Stimulated activated naive CD8-positive, alpha-beta T cell treated with anti-CD3 and anti-CD28 coated beads, Interleukin-15, Interleukin-2, amounts not matched to agents 100 ng/mL and 50 ng/mL, for 24 hours (primary cell): ENCODE results near the gene PRAMEF10.
"Not testable (repeated sequence)": the region's sequence is repeated elsewhere in the genome, so short reads cannot be mapped to it uniquely, and the experiment has no call there.

Experiments used
- H3K27ac Mint-ChIP-seq: one replicate; pipeline ENCODE4 v1.8.0; 2021; ENCODE audit warnings: mild to moderate bottlenecking, mixed read lengths
- H3K27me3 Mint-ChIP-seq: one replicate; pipeline ENCODE4 v1.8.0; 2021; ENCODE audit warnings: mixed read lengths
- H3K36me3 Mint-ChIP-seq: one replicate; pipeline ENCODE4 v1.8.0; 2021; ENCODE audit warnings: low read depth, mixed read lengths
- H3K4me1 Mint-ChIP-seq: one replicate; pipeline ENCODE4 v1.8.0; 2021; ENCODE audit warnings: low read depth, mixed read lengths
- H3K4me3 Mint-ChIP-seq: one replicate; pipeline ENCODE4 v1.8.0; 2021; ENCODE audit warnings: mild to moderate bottlenecking, mixed read lengths
- H3K9me3 Mint-ChIP-seq: one replicate; pipeline ENCODE4 v1.8.0; 2021; ENCODE audit warnings: mixed read lengths

The PRAMEF10 gene

DNA sequence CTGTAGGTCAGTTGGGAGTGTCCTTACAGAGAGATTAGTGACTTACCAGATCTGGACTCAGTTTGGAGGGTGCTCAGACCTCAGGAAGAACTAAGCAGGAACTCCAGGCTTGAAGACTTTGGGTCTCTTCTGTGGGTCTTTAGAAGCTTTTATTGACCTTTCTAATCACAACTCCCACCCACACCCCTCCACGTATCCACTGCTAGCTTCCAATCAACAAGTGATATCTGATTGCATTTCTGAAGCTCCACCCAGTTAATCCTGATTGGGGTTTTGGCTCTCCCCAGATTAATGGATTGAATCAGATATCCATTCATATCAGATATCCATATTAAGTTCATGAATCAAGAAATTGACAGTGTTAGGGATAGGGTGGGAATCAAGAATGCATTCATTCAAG, at the start of gene PRAMEF10:
TSS of gene PRAMEF10 (minus strand) at position 101 of the 400 bp plus-strand sequence. CDS start 2,423 bp downstream, outside the sequence.
- not testable (repeated sequence) for H3K4me1 Mint-ChIP-seq, H3K4me3 Mint-ChIP-seq, H3K27ac Mint-ChIP-seq, H3K9me3 Mint-ChIP-seq, H3K27me3 Mint-ChIP-seq, H3K36me3 Mint-ChIP-seq

- H3K9me3 Mint-ChIP-seq, H3K27me3 Mint-ChIP-seq, H3K4me1 Mint-ChIP-seq, H3K4me3 Mint-ChIP-seq, H3K27ac Mint-ChIP-seq, H3K36me3 Mint-ChIP-seq: not testable (repeated sequence)
Observed at GRCh38 chr1:12947480-12947879, 49.4 kb upstream of the PRAMEF10 start, which contains the start of gene PRAMEF6. Gene PRAMEF6, minus strand, starts transcription at chr1:12947580. Its CDS starts 5,062 bp downstream, at chr1:12942518.

GRCh38 chr1:12924368-12924767, 26.3 kb upstream of the PRAMEF10 start:
- H3K4me3 Mint-ChIP-seq, H3K27me3 Mint-ChIP-seq, H3K4me1 Mint-ChIP-seq, H3K36me3 Mint-ChIP-seq, H3K27ac Mint-ChIP-seq, H3K9me3 Mint-ChIP-seq: not testable (repeated sequence)

- not testable (repeated sequence) for H3K4me3 Mint-ChIP-seq, H3K27ac Mint-ChIP-seq, H3K4me1 Mint-ChIP-seq, H3K9me3 Mint-ChIP-seq, H3K36me3 Mint-ChIP-seq, H3K27me3 Mint-ChIP-seq
Observed at GRCh38 chr1:12921749-12922148, 23.7 kb upstream of the PRAMEF10 start.

GRCh38 chr1:12916310-12916709, 18.2 kb upstream of the PRAMEF10 start, which contains the start of gene PRAMEF7:
Gene PRAMEF7, plus strand, starts transcription at chr1:12916610. Its CDS starts 1,083 bp downstream, at chr1:12917693.
- H3K36me3 Mint-ChIP-seq, H3K9me3 Mint-ChIP-seq, H3K4me1 Mint-ChIP-seq, H3K27me3 Mint-ChIP-seq, H3K27ac Mint-ChIP-seq, H3K4me3 Mint-ChIP-seq: not testable (repeated sequence)

GRCh38 chr1:12903793-12904572, 5.9 kb upstream of the PRAMEF10 start:
- not testable (repeated sequence) for H3K4me1 Mint-ChIP-seq, H3K9me3 Mint-ChIP-seq, H3K4me3 Mint-ChIP-seq, H3K36me3 Mint-ChIP-seq, H3K27ac Mint-ChIP-seq, H3K27me3 Mint-ChIP-seq

DNA sequence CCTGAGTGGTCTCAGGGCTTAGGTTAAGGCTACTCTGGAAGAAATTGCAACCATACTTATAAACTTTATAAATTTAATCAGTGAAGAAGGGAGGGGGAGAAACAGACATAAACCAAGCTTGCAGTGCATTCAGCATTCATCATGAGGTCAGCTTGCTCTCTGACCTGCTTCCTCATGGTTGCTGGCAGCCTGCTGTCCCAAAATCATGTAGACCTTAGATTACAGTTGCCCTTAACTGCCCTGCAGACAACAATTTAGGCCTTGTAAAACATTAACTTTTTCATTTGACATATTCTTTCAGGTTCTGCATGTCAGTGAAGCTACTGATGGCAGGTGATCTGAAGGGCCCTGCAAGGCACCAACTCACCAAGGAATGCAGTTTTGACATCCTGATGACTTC, 1.1 kb upstream of the PRAMEF10 start:
- not testable (repeated sequence) for H3K36me3 Mint-ChIP-seq, H3K9me3 Mint-ChIP-seq, H3K4me1 Mint-ChIP-seq, H3K27ac Mint-ChIP-seq, H3K27me3 Mint-ChIP-seq, H3K4me3 Mint-ChIP-seq

- H3K4me3 Mint-ChIP-seq, H3K4me1 Mint-ChIP-seq, H3K27ac Mint-ChIP-seq, H3K27me3 Mint-ChIP-seq, H3K9me3 Mint-ChIP-seq, H3K36me3 Mint-ChIP-seq: not testable (repeated sequence)
Observed at GRCh38 chr1:12886101-12886500, 12.0 kb downstream of the PRAMEF10 start, which contains the start of gene PRAMEF4. Gene PRAMEF4, minus strand, starts transcription at chr1:12886201. Its CDS starts 2,807 bp downstream, at chr1:12883394.

DNA sequence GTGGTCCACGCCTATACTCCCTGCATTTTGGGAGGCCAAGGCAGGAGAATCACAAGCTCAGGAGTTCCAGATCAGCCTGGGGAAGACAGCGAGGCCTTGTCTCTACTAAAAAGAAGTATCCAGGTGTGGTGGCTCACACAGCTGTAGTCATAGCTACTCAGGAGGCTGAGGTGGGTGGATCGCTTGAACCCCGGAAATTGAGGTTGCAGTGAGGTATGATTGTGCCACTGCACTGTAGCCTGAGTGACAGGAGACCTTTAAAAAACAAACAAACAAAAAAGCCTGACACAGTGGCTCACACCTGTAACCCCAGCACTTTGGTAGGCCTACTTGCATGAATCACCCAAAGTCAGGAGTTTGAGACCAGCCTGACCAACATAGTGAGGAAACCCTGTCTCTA, 19.6 kb downstream of the PRAMEF10 start:
- H3K9me3 Mint-ChIP-seq, H3K27me3 Mint-ChIP-seq, H3K36me3 Mint-ChIP-seq, H3K4me1 Mint-ChIP-seq, H3K27ac Mint-ChIP-seq, H3K4me3 Mint-ChIP-seq: not testable (repeated sequence)

DNA sequence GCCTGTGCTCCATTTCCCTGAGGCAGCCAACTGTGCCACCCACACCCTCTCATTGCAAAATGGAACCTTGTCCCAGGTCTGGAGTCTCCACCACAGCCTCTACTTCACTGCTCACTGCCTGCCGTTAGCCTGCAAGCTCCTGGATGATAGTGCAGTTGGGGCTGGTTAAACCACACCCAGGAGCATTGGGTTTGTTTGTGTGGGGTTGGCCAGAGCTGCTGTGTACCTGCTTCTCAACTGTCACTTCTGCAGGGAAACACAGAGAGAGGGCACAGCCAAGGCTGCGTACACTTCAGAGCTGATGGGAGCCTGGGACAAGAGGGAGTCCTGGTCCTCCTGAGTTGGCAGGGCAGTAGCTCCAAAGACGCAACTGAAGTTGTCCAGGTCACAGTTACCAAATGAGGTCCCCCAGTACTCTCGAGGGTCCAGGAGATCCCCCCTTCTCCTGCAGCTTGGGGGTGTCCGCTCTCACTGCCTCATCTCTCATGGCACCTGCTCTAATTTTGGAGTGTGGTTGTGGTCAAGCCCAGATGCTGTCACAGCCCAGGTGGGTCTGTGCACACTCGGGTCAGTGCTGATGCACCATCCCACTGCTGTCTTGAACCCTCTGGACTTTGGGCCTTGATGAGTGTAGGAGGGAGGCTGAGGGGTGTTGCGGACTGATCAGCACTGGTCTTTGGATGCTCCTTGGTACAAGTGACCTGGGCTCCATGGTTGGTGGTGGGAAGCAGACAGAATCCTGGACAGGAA, 34.8 kb downstream of the PRAMEF10 start:
- H3K27ac Mint-ChIP-seq, H3K36me3 Mint-ChIP-seq, H3K4me1 Mint-ChIP-seq, H3K27me3 Mint-ChIP-seq, H3K4me3 Mint-ChIP-seq, H3K9me3 Mint-ChIP-seq: not testable (repeated sequence)

DNA sequence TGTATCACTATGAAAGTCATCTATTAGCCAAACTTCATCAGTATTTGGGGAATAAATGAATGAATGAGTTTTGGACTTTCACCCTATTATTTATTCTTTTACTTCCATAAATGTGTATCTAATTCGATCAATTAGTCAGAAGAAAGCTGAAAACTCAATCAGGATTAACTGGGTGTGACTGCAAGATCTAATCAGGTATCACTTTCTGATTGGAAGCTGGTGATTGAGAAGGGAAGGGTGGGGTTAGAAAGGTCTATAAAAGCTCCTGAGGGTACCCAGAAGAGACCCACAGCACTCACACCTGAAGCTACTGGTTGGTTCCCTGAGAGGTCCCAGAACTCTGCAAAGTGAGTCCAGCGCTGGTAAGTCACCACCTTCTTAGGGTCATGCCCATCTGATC, 41.3 kb downstream of the PRAMEF10 start, which contains the start of gene PRAMEF2:
TSS of gene PRAMEF2 (plus strand) at position 301 of the 400 bp plus-strand sequence. CDS start 1,924 bp downstream, outside the sequence.
- not testable (repeated sequence) for H3K27me3 Mint-ChIP-seq, H3K9me3 Mint-ChIP-seq, H3K36me3 Mint-ChIP-seq

GRCh38 chr1:12851779-12852178, 46.3 kb downstream of the PRAMEF10 start:
- H3K36me3 Mint-ChIP-seq, result no peaks in the 10 kb centered on the region
- H3K27me3 Mint-ChIP-seq, result peaks cover 8% of the 10 kb centered on the region
- H3K9me3 Mint-ChIP-seq, result peaks cover 9% of the 10 kb centered on the region
- H3K27ac Mint-ChIP-seq, result no peak overlapping the region
- no peaks in the 10 kb centered on the region for H3K4me1 Mint-ChIP-seq
- no peak overlapping the region for H3K4me3 Mint-ChIP-seq

More for the DNA sequence above, 41.3 kb downstream of the PRAMEF10 start, which contains the start of gene PRAMEF2:
- not testable (repeated sequence) for H3K4me1 Mint-ChIP-seq, H3K4me3 Mint-ChIP-seq, H3K27ac Mint-ChIP-seq

- not testable (repeated sequence) for H3K4me1 Mint-ChIP-seq, H3K4me3 Mint-ChIP-seq, H3K27ac Mint-ChIP-seq, H3K27me3 Mint-ChIP-seq, H3K36me3 Mint-ChIP-seq, H3K9me3 Mint-ChIP-seq
Observed at GRCh38 chr1:12848620-12849019, 49.5 kb downstream of the PRAMEF10 start, which contains the start of gene HNRNPCL1. Gene HNRNPCL1, minus strand, starts transcription at chr1:12848720. Its CDS starts 431 bp downstream, at chr1:12848289.
